GOT3 (cell line): ENCODE measurements around the gene RECQL.
"Not testable (repeated sequence)": the region's sequence is repeated elsewhere in the genome, so short reads cannot be mapped to it uniquely, and the experiment has no call there.

Experiments
- DNase-seq: peaks from one replicate; lab custom pipeline; 2025; ENCODE audit warnings: mixed read lengths; lab: John Stamatoyannopoulos, UW

The RECQL gene

DNA sequence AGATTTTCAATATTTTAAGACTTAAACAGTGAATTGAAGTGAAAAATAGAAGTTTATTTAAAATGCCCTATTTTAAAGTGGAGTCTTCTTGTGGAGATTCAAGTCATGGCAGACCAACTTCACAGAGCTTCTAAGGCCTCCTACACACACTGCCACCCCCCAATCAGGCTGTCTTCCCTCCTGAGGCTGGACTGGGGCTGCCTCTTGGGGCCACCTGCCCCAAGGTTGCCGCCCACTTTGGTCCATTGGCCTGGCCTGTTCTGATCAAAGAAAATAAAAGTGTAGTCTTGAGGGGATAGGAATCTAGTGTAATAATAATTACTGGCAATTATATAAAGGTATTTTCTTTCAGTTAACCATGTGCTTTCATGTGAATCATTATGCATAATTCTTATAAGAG is 1.4 kb upstream of the RECQL start:
- no peak for DNase-seq

- no peak for DNase-seq
Observed at GRCh38 chr12:21502164-21502496, 695 bp upstream of the RECQL start.

- DNase-seq = no peak
Observed at GRCh38 chr12:21500786-21501257, 613 bp downstream of the RECQL start.

DNA sequence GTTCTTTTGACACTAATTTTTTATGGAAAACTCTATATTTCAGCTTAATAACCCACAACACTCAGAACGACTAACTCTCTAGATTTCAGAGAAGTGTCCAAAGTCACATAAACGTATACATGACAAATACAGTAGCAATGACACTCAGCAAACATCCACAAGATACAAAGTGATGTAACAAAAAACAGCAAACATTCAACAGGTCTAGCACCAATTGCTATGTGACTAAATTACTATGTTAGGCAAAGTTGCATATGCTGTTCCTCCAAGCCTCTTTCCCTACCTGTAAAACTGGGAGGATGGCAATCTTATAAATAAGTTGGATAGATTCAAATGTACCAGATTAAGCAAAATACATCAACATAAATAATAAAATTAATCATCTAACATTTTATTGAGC is 1.7 kb downstream of the RECQL start:
- DNase-seq = no peak

- DNase-seq = no peak
Observed at GRCh38 chr12:21485998-21486397, 15.4 kb downstream of the RECQL start.

GRCh38 chr12:21483531-21483930 is 17.9 kb downstream of the RECQL start:
- no peak for DNase-seq

GRCh38 chr12:21478756-21479455 is 22.5 kb downstream of the RECQL start:
- DNase-seq = no peak

DNA sequence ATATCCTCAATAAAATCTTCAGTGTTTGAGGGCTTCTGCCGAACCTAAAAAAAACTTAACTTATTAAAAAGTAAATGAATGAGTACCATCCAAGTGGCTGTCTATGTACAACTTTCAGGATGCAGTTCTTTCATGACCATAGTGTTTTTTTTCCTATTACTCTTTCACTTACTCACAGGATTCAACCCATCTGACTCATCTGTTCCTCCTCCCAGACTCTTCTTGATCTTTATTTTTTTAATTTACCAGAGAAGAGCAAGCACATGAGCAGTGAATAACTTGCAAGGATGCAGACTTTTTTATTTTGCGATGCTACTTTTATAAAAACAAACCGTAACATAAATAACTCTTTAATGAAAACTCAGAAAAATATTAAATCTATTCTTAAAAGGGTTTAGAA is 24.5 kb downstream of the RECQL start:
- DNase-seq = no peak

- DNase-seq = no peak
Observed at GRCh38 chr12:21475552-21475951, 25.9 kb downstream of the RECQL start.

DNA sequence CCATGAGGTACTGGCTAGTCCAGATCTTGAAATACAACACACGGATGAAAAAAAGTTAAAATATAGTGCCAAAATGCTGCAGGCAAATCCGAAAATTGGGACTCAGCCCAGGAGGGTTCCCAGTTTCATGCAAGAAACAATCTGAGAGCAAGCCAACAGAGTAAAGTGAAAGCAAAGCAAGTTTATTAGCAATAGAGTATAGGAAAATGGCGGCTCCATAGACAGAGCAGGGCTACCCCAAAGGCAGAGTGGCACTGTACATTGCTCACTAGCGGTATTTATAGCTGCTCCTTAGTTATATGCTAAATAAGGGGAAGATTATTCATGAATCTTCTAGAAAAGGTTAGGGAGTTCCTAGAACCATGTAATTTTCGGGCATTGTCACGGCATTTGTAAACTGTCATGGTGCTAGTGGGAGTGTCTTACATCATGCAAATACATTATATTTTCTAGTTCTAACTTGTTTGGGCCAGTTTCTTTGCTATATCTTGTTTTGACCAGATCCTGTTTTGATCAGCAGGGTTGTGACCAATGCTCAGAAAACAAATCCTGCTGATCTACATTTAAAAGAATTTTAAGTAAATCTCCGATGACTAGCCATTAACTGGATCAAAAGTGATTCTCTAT is 29.1 kb downstream of the RECQL start:
- DNase-seq = no peak

- DNase-seq = no peak
Observed at GRCh38 chr12:21471294-21471693, 30.1 kb downstream of the RECQL start.

- not testable (repeated sequence) for DNase-seq
Observed at GRCh38 chr12:21467334-21467733, 34.1 kb downstream of the RECQL start.

GRCh38 chr12:21459474-21459873 is 42.0 kb downstream of the RECQL start:
- no peak for DNase-seq

GRCh38 chr12:21456291-21456780 is 45.1 kb downstream of the RECQL start:
- no peak for DNase-seq

DNA sequence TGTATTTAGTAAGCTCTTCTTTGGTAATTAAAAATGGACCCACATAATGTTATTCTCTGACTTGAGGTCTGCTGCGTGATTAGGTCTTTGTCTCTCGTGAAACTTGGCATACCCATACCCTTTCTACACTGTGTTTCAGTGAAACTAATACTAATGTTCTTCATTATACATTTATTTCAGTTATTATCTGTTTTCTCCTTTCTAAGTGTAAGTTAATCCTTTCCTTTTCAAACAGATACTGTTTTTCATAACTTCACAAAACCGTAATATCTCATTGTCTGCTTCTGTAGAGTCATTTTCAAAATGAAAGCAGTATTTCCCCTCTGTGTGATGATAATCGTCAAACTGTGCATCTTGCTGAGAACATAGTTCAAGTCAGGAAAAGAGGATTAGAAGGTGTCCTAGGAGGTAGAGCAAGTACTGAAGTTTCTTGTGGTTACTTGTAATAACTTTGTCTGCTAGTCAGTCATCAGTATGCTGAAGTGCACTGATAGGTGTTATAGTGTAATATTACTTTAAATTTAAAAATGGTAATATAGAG is 48.1 kb downstream of the RECQL start:
- no peak for DNase-seq

DNA sequence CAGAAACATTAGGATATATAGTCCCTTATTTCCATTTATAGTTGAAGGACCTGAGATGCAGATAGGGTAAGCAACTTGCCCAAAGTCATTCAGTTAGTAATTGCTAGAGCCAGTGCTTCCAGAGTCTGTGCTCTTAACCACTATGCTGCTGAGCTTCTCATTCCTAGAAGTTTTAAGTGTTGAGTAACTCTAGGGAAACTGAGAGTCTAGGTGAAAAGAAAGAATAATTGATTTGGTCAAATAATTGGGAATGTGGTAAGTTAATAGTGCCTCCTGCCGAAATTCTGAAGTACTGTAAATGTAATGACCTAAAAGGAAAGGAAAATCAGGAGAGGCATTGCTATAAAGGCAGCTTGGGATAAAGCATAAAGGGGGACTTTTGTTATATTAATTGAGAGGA is 49.9 kb downstream of the RECQL start:
- no peak for DNase-seq

DNA sequence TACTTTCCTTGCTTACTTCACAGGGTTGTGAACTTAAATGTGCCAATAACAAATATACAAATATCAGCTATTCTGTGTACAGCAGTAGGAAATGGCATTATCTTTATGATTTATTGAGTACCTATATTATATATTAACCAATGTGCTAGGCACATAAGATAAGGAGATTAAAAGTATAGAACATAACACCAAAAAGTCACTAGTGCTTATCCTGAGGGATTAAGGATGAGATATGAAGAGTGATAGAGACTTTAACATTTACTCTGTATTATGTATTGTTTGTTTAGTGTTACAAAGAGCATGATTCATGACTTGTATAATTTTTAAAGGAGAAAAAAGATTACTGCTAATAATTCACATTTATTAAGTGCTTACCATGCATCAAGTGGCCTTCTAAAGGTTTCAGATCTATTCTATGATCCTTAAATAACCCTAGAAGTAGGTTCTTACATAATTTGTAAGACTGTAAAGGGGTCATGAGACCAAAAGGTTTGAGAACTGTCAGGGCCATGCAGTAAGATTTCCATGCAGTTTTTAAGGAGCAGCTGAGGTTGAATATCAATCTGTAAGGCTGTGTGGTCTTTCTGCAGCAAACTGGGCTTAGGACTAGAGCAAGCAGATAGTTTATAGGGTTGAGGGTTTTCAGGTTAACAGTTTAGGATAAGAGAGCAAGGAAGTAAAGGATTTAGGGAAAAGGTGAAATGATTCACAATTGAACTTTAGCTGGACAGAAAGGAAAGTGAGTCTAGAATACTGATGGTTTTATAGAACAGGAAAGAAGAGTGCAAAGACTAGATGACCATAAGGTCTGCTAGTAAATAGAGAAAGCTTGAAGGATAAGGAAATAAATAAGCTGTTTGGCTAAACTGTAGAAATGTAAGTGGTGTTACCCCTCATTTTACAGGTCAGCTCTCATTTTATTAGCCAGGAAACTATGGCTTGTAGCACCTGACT is 57.0 kb downstream of the RECQL start:
- no peak for DNase-seq

DNA sequence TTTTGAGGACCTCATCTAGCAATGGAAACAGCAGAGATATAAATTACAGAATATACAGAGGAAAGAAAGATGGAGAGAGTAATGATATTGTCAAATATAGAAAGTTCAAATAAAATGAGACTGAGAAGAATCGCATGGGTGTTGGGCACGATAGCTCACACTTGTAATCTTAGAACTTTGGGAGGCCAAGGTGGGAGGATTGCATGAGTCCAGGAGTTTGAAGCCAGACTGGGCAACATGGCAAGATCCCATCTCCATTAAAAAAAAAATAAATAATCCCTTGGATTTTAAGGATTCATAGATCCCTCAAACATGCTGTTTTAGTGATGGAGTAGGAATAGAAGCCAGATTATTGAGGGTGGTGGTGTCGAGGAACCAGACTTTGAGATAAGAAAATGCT is 62.1 kb downstream of the RECQL start:
- no peak for DNase-seq

DNA sequence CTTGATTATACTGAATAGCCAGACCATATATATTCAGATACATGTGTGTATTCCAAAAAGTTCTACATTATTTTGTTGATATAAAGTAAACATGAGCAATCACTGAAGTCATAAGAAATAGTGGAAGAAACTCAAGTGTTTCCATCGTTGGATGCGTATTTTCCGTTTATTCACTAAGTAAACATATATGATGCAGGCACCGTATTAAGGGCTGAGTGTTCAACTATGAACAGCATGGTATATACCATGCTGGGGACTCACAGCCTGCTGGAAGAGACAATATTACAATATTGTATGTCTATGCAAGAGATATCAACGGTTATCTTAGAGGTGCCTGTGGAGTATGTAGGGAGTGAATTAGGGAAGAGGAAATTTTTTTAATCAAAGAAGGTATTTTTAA is 62.8 kb downstream of the RECQL start:
- DNase-seq = no peak

GRCh38 chr12:21434699-21435098 is 66.7 kb downstream of the RECQL start:
- no peak for DNase-seq

GRCh38 chr12:21433525-21433924 is 67.9 kb downstream of the RECQL start:
- no peak for DNase-seq

DNA sequence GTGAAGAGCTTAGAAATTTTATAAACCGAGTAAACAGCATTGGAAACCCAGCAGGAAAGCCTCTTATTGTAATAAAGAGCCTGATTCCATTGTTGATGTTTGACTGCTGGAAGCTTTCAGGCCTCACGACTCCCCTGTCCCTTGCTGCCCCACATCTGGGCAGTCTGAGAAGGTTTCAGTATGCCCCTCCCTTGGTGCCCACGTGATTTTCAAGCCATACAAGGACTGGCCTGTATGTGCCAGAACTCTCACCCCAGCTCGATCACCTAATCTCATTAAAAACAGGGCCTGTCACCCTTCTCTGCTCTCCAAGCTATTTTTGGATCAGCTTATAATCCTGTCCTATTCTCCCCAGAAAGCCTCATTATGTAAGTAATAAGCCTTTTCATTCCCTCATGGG is 71.4 kb downstream of the RECQL start:
- no peak for DNase-seq
